Breast epithelium (tissue), 4 donors: Measurements from ENCODE around the gene RAD51D. TPM values are rescaled to one million over a fixed set of nuclear protein-coding genes. Genes with fewer than 3 reads are reported as not detected.

Experiments
- DNase-seq, 2 donors: peaks; one replicate each; pipeline ENCODE4 v3.0.0-alpha.2; 2019; ENCODE audit warnings: low spot score in 2 of 2
- H3K27ac ChIP-seq, 2 donors: fragments of 200-600 bp; sonication (generic) in 1 of 2; one replicate each; pipeline ENCODE4 v1.5.1; 2016 to 2019; ENCODE audit warnings: mild to moderate bottlenecking in 1 of 2
- H3K27me3 ChIP-seq, 2 donors: fragments of 200-600 bp; sonication (generic) in 1 of 2; one replicate each; pipeline versions ENCODE4 v1.5.1 to v1.6.0; 2017 to 2019; ENCODE audit warnings: control low read depth in 1 of 2, mild to moderate bottlenecking in 1 of 2
- H3K36me3 ChIP-seq: fragments of 200-600 bp; one replicate; pipeline ENCODE4 v1.5.1; 2019
- H3K4me1 ChIP-seq, 2 donors: fragments of 200-600 bp; sonication (generic); one replicate each; pipeline ENCODE4 v1.5.1; 2016 to 2019; ENCODE audit warnings: control low read depth in 1 of 2
- H3K4me3 ChIP-seq, 3 donors: fragments of 200-600 bp; sonication (generic); 1 replicate in 2 of 3; 2 replicates in 1 of 3; pipeline ENCODE4 v1.5.1; 2016 to 2019; ENCODE audit warnings: mild to moderate bottlenecking in 3 of 3, moderate library complexity in 2 of 3
- H3K9me3 ChIP-seq, 2 donors: fragments of 200-600 bp; sonication (generic) in 1 of 2; one replicate each; pipeline ENCODE4 v1.5.1; 2016 to 2019; ENCODE audit warnings: control low read depth in 1 of 2
- CTCF ChIP-seq, 3 donors: fragments of 450-650 bp; IDR thresholded peaks; one replicate each; pipeline ENCODE4 v1.5.1; 2016 to 2017; ENCODE audit warnings: antibody characterized with exemption in 3 of 3, mild to moderate bottlenecking in 3 of 3, moderate library complexity in 3 of 3
- POLR2A ChIP-seq: fragments of 450-650 bp; IDR thresholded peaks from one replicate; pipeline ENCODE4 v1.6.1; 2016; ENCODE audit warnings: antibody characterized with exemption, mild to moderate bottlenecking, moderate library complexity
- POLR2AphosphoS5 ChIP-seq, 3 donors: sonication (generic); formaldehyde crosslinking; IDR thresholded peaks; one replicate each; pipeline ENCODE4 v1.6.1; 2017; ENCODE audit warnings: antibody characterized with exemption in 3 of 3
- intact Hi-C: fragments of 100-400 bp; cut with DNase I; formaldehyde crosslinking; loops from one replicate; pipeline ENCODE4 v1.15.1; 2023; ENCODE audit warnings: low total_unique reads
- total RNA-seq, 3 donors: library from RNA; depleted of rRNA; stranded (reverse); fragments of >200 nt; gene quantifications; one replicate each; pipeline ENCODE4 v1.1.0, GENCODE V29; 2016

RAD51D gene
- total RNA-seq, 3 donors from 2014 or later, result 7.9 to 12.6 (median 10.5) TPM

GRCh38 chr17:35068249-35068648, 51.4 kb downstream of the RAD51D start:
- TF ChIP-seq POLR2A, result no peak
- TF ChIP-seq CTCF (IDR thresholded peaks at IDR 0.05), result no peak
- TF ChIP-seq POLR2AphosphoS5 (IDR thresholded peaks at IDR 0.05), result no peak
- no peaks in the 10 kb centered on the region for H3K27me3 ChIP-seq
- no peaks in the 10 kb centered on the region for H3K9me3 ChIP-seq
- intact Hi-C loops, result loop anchor here (5.0 kb wide), 1 partner anchor 404 kb away; no protein-coding TSS in a partner anchor
- no peaks in the 10 kb centered on the region for H3K36me3 ChIP-seq
- H3K27ac ChIP-seq, result no peak overlapping the region
- H3K4me3 ChIP-seq, result no peak overlapping the region
- DNase-seq, result no peak
- H3K4me1 ChIP-seq, result no peaks in the 10 kb centered on the region

DNA sequence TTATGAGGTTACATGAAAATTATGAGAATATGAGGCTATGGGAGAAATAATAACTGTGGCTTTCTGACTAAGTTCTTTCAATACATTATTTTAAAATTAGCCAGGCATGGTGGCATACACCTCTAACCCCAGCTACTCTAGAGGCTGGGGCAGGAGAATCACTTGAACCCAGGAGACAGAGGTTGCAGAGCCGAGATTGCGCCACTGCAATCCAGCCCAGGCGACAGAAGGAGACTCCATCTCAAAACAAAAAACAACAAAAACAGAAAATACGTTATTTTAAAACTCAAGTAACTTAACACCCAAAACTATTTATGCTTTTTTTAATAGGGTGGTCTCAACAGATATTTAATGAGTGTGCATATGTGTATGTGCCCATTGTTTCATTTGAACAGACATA, 53.8 kb downstream of the RAD51D start:
- H3K27me3 ChIP-seq, result no peaks in the 10 kb centered on the region
- no peak for DNase-seq
- no peak overlapping the region for H3K4me3 ChIP-seq
- no peaks in the 10 kb centered on the region for H3K36me3 ChIP-seq
- intact Hi-C loops, result loop anchor here (5.0 kb wide), 1 partner anchor 406 kb away; no protein-coding TSS in a partner anchor
- no peak for TF ChIP-seq POLR2A
- TF ChIP-seq CTCF (IDR thresholded peaks at IDR 0.05), result no peak
- H3K9me3 ChIP-seq, result no peaks in the 10 kb centered on the region
- H3K4me1 ChIP-seq, result no peaks in the 10 kb centered on the region
- H3K27ac ChIP-seq, result no peak overlapping the region

DNA sequence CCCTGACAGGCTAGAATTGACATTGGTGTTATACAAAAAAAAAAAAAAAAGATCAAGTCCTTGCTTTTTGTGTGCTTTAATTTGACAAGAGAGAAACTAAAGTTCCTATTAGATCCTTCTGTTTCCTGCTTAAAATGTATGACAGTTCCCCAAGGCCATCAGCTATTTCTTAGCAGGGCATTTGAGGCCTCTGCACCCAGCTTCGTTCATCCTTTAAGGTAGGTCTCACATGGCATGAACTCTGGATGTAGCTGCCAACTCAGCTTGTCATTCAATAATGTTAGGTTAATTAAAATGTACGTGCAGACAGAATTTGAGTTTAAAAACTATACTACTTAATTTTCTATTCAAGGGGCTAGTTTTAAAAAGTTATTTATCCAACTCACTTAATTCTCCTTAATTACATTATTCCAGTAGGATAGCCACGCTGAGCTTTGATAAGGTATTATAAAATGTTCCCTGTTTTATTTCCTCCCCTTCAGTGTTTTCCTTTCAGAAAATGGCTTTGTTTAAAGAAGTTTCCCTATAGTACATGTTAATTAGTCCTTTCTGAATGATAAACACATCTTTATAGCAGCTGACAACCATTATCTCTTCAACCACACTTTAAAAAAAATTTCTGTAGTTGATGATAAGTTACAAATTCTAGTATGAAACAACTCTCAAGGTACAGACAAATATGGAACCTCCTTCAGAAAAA, 55.0 kb downstream of the RAD51D start:
- intact Hi-C loops, result loop anchor here (5.0 kb wide), 1 partner anchor 408 kb away; no protein-coding TSS in a partner anchor
- Histone ChIP-seq H3K27ac (peak overlapping the region; percentile 87 to 93), H3K4me3 (no peak overlapping the region), H3K9me3 (no peaks in the 10 kb centered on the region), H3K36me3 (no peaks in the 10 kb centered on the region), H3K4me1 (no peaks in the 10 kb centered on the region), H3K27me3 (no peaks in the 10 kb centered on the region)
- no peak for DNase-seq
- TF ChIP-seq POLR2A (no peak), CTCF (IDR thresholded peaks at IDR 0.05) (no peak), POLR2AphosphoS5 (IDR thresholded peaks at IDR 0.05) (no peak)

GRCh38 chr17:35063514-35064223, 56.0 kb downstream of the RAD51D start, which contains the start of gene RFFL:
Gene RFFL (minus strand): TSS chr17:35063707. CDS start chr17:35026553, 37,154 bp downstream.
- peak within 1 kb of the TSS; percentile 21 to 26 (median 23) for H3K4me3 ChIP-seq
- DNase-seq, result peak; percentile 88 to 94
- intact Hi-C loops, result no loop called here
- H3K27ac ChIP-seq, result peak within 1 kb of the TSS; percentile 87 to 93
- no peaks in the 10 kb centered on the region for H3K9me3 ChIP-seq
- H3K36me3 ChIP-seq, result no peaks in the 10 kb centered on the region
- no peaks in the 10 kb centered on the region for H3K27me3 ChIP-seq
- H3K4me1 ChIP-seq, result no peaks in the 10 kb centered on the region
- TF ChIP-seq POLR2AphosphoS5 (IDR thresholded peaks at IDR 0.05) (peak; percentile 79 to 89 (median 84)), POLR2A (no peak), CTCF (IDR thresholded peaks at IDR 0.05) (peak in 1 of 3 donors; percentile 14)

DNA sequence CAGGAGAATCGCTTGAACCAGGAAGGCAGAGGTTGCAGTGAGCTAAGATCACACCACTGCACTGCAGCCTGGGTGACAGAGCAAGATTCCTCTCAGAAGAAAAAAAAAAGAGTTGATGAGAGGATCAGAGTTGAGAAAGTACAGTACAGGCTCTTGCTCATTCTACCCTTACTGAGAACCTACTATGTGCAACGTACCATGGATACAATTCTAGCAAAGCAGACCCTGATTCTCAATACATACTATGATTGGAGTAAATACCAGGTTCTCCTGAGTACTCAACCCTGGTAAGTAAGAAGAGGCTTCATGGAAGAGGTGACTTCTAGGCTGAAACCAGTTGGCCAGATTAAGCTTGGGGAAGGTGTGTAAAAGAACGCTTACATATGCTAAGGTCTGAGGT, 57.4 kb downstream of the RAD51D start:
- H3K27me3 ChIP-seq, result no peaks in the 10 kb centered on the region
- H3K27ac ChIP-seq, result peak overlapping the region in 1 of 2 donors; percentile 93
- H3K9me3 ChIP-seq, result no peaks in the 10 kb centered on the region
- H3K36me3 ChIP-seq, result no peaks in the 10 kb centered on the region
- no peaks in the 10 kb centered on the region for H3K4me1 ChIP-seq
- no peak overlapping the region for H3K4me3 ChIP-seq
- intact Hi-C loops, result no loop called here
- no peak for TF ChIP-seq CTCF (IDR thresholded peaks at IDR 0.05)
- TF ChIP-seq POLR2A, result no peak
- DNase-seq, result no peak
